Measurements from ENCODE around the gene CDH23. TPM values are rescaled to one million over a fixed set of nuclear protein-coding genes. Genes with fewer than 3 reads are reported as not detected.

The CDH23 gene
- polyA plus RNA-seq, 2 of the 4 experiments (the other 2 are of a cell fraction), result 1.1 to 2.3 TPM

- no peak for FAIRE-seq
Measured at GRCh38 chr10:71426058-71426605, 29.4 kb downstream of the CDH23 start.

GRCh38 chr10:71427246-71427645, 30.5 kb downstream of the CDH23 start:
- no peak for FAIRE-seq
- WGBS (ENCODE audit: missing lambda C conversion rate), result 33% methylated on average over 5 of the region's 5 CpGs
- CTCF ChIA-PET, result interaction anchor here (1.0 to 1.1 kb wide), 2 partner anchors 25 to 189 kb away, joined by 3 read pairs; no protein-coding TSS in a partner anchor

More at GRCh38 chr10:71426058-71426605, 29.4 kb downstream of the CDH23 start:
- CTCF ChIA-PET, result interaction anchor here (1.1 kb wide), 1 partner anchor 45 kb away, joined by 3 read pairs; no protein-coding TSS in a partner anchor
- no peaks in the 10 kb centered on the region for H3K9me3 ChIP-seq
- H3K4me2 ChIP-seq, result no peak overlapping the region
- 25% methylated on average over 6 of the region's 6 CpGs for WGBS (ENCODE audit: missing lambda C conversion rate)
- POLR2A ChIA-PET, result no interaction called here
- H3K27ac ChIP-seq, result no peak overlapping the region
- DNase-seq (ENCODE audit: low read depth in 1 of 2, low spot score in 1 of 2) (no peak), ATAC-seq (no peak)
- no peaks in the 10 kb centered on the region for H3K4me1 ChIP-seq
- TF ChIP-seq BHLHE40 (IDR thresholded peaks at IDR 0.05; ENCODE audit: low read depth, low read length), result no peak
- no peak for TF ChIP-seq SREBF2 (IDR thresholded peaks at IDR 0.05)
- TF ChIP-seq KDM1A (IDR thresholded peaks at IDR 0.05; ENCODE audit: low read depth), result no peak
- TF ChIP-seq GATA3 (IDR thresholded peaks at IDR 0.05; ENCODE audit: borderline replicate concordance), result no peak
- no peak for TF ChIP-seq TP53 (CRISPR knock-in tag; IDR thresholded peaks at IDR 0.05)
- TF ChIP-seq HOXB13 (CRISPR knock-in tag; IDR thresholded peaks at IDR 0.05; ENCODE audit: low read depth), result no peak
- TF ChIP-seq CHD2 (IDR thresholded peaks at IDR 0.05; ENCODE audit: low read length, partially characterized antibody), result no peak
- H3K4me3 ChIP-seq, result no peak overlapping the region

More at GRCh38 chr10:71427246-71427645, 30.5 kb downstream of the CDH23 start:
- H3K4me2 ChIP-seq, result no peak overlapping the region
- POLR2A ChIA-PET, result no interaction called here
- no peak for ATAC-seq
- TF ChIP-seq GATA3 (IDR thresholded peaks at IDR 0.05; ENCODE audit: borderline replicate concordance) (no peak), JUNB (IDR thresholded peaks at IDR 0.05) (no peak), USF2 (IDR thresholded peaks at IDR 0.05) (no peak), CHD4 (IDR thresholded peaks at IDR 0.05; ENCODE audit: borderline replicate concordance) (no peak), FOSB (CRISPR knock-in tag; IDR thresholded peaks at IDR 0.05) (no peak), BCL3 (IDR thresholded peaks at IDR 0.05) (no peak), HMGXB4 (CRISPR knock-in tag; IDR thresholded peaks at IDR 0.05; ENCODE audit: borderline replicate concordance) (no peak), NFE2L2 (conservative IDR thresholded peaks at IDR 0.05; ENCODE audit: low read length) (no peak), NR3C1 (IDR thresholded peaks at IDR 0.05) (no peak), MAZ (IDR thresholded peaks at IDR 0.05; ENCODE audit: borderline replicate concordance, low read depth, low read length) (no peak), TFCP2L1 (CRISPR knock-in tag; IDR thresholded peaks at IDR 0.05) (no peak), HOXB5 (CRISPR knock-in tag; IDR thresholded peaks at IDR 0.05) (no peak), EHF (CRISPR knock-in tag; IDR thresholded peaks at IDR 0.05) (no peak), POLR2AphosphoS2 (conservative IDR thresholded peaks at IDR 0.05; ENCODE audit: low read length) (no peak), POLR2A (IDR thresholded peaks at IDR 0.05; ENCODE audit: low read length) (no peak), MAX (IDR thresholded peaks at IDR 0.05) (no peak), SMC3 (IDR thresholded peaks at IDR 0.05) (no peak)
- TF ChIP-seq, protein P1, sequence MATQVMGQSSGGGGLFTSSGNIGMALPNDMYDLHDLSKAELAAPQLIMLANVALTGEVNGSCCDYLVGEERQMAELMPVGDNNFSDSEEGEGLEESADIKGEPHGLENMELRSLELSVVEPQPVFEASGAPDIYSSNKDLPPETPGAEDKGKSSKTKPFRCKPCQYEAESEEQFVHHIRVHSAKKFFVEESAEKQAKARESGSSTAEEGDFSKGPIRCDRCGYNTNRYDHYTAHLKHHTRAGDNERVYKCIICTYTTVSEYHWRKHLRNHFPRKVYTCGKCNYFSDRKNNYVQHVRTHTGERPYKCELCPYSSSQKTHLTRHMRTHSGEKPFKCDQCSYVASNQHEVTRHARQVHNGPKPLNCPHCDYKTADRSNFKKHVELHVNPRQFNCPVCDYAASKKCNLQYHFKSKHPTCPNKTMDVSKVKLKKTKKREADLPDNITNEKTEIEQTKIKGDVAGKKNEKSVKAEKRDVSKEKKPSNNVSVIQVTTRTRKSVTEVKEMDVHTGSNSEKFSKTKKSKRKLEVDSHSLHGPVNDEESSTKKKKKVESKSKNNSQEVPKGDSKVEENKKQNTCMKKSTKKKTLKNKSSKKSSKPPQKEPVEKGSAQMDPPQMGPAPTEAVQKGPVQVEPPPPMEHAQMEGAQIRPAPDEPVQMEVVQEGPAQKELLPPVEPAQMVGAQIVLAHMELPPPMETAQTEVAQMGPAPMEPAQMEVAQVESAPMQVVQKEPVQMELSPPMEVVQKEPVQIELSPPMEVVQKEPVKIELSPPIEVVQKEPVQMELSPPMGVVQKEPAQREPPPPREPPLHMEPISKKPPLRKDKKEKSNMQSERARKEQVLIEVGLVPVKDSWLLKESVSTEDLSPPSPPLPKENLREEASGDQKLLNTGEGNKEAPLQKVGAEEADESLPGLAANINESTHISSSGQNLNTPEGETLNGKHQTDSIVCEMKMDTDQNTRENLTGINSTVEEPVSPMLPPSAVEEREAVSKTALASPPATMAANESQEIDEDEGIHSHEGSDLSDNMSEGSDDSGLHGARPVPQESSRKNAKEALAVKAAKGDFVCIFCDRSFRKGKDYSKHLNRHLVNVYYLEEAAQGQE (IDR thresholded peaks at IDR 0.05), result no peak
- no peak overlapping the region for H3K27ac ChIP-seq
- no peak for DNase-seq (ENCODE audit: low read depth in 1 of 2, low spot score in 1 of 2)
- no peak overlapping the region for H3K4me3 ChIP-seq
- no peaks in the 10 kb centered on the region for H3K9me3 ChIP-seq
- H3K4me1 ChIP-seq, result no peaks in the 10 kb centered on the region

Data from A549 (cell line).